NT2/D1 (cell line): ENCODE measurements around the gene P3H3.
"Not testable (repeated sequence)": the region's sequence is repeated elsewhere in the genome, so short reads cannot be mapped to it uniquely, and the experiment has no call there.

Experiments used
- DNase-seq: peaks from one replicate; pipeline ENCODE4 v3.0.0-alpha.2; 2011; ENCODE audit warnings: low read depth, low spot score
- H3K27me3 ChIP-seq: 2 replicates; pipeline ENCODE4 v1.6.0; 2011; ENCODE audit warnings: mild to moderate bottlenecking; ENCODE audit not compliant: insufficient read length, insufficient read depth
- H3K36me3 ChIP-seq: 2 replicates; pipeline ENCODE4 v1.6.1; 2011; ENCODE audit warnings: mild to moderate bottlenecking, low read length, mixed read lengths; ENCODE audit not compliant: insufficient read depth, insufficient read length
- H3K4me1 ChIP-seq: 2 replicates; pipeline ENCODE4 v1.5.1; 2011; ENCODE audit not compliant: insufficient read depth, insufficient read length
- H3K4me3 ChIP-seq: 2 replicates; pipeline ENCODE4 v1.5.1; 2011; ENCODE audit warnings: low read depth; ENCODE audit not compliant: insufficient read length
- H3K9ac ChIP-seq: 2 replicates; pipeline ENCODE4 v1.6.0; 2011; ENCODE audit warnings: low read depth; ENCODE audit not compliant: insufficient read length
- H3K9me3 ChIP-seq: 2 replicates; pipeline ENCODE4 v1.5.1; 2011; ENCODE audit warnings: mild to moderate bottlenecking, low read length; ENCODE audit not compliant: insufficient read depth
- SUZ12 ChIP-seq: IDR thresholded peaks from 2 replicates; pipeline ENCODE4 v1.6.1; 2011; ENCODE audit not compliant: insufficient read length, insufficient read depth; ENCODE audit errors: extremely low read depth
- YY1 ChIP-seq: IDR thresholded peaks from 2 replicates; pipeline ENCODE4 v1.6.1; 2011; ENCODE audit not compliant: insufficient read length, insufficient read depth
- ZNF274 ChIP-seq: IDR thresholded peaks from 2 replicates; pipeline ENCODE4 v1.6.1; 2011; ENCODE audit warnings: mild to moderate bottlenecking, low read depth, low read length

Gene P3H3

DNA sequence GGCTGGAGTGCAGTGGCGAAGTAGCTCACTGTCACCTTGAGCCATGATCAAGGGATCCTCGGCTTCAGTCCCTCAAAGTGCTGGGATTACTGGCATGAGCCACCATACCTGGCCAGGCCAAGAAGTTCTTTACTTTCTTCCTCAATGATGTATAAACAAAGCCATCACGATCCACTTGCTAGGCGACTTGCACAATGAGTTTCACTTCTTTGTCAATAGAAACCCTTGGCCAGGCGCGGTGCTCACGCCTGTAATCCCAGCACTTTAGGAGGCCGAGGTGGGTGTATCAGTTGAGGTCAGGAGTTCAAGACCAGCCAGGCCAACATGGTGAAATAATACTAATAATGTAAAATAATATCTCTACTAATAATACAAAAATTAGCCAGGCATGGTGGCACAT is 59.3 kb downstream of the P3H3 start:
- Histone ChIP-seq H3K36me3 (peaks cover 17% of the 10 kb centered on the region), H3K9me3 (no peaks in the 10 kb centered on the region), H3K4me1 (peaks cover 25% of the 10 kb centered on the region), H3K4me3 (no peak overlapping the region), H3K9ac (peak overlapping the region; percentile 46), H3K27me3 (no peaks in the 10 kb centered on the region)
- TF ChIP-seq YY1 (no peak), SUZ12 (no peak), ZNF274 (no peak)
- no peak for DNase-seq

DNA sequence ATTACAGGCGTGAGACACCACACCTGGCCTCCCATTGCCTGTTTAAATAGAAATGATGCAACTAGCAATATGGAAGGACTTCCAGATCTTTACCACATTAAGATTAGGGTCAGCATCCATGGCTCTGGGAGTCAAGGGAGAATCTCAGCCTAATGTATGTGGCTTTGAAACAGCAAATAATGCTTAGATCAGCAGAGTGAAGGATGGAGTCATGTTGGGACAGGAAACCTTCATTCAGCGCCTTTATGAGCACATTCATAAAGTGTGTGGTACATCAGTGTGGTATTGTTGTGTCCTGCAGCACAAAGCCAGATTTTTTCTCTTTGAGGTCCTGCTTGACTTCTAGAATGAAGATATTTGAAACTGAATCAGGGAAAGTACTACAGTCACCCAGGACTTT is 60.2 kb downstream of the P3H3 start:
- peaks cover 25% of the 10 kb centered on the region for H3K4me1 ChIP-seq

DNA sequence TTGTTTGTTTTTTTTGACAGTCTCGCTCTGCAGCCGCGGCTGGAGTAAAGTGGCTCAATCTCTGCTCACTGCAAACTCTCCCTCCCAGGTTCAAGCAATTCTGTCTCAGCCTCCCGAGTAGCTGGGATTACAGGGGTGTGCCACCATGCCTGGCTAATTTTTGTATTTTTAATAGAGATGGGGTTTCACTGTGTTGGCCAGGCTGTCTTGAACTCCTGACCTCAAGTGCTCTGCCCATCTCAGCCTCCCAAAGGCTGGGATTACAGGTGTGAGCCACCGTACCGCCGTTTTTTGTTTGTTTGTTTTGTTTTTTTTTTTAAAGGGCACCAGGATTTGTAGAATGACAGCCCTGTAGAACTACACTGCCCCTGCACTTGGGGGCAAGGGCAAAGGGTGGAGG is 60.6 kb downstream of the P3H3 start:
- DNase-seq, H3K4me3 ChIP-seq, H3K9me3 ChIP-seq, H3K9ac ChIP-seq, H3K27me3 ChIP-seq: not testable (repeated sequence)
- peaks cover 12% of the 10 kb centered on the region for H3K36me3 ChIP-seq
- H3K4me1 ChIP-seq, result peaks cover 23% of the 10 kb centered on the region

More for the DNA sequence above, 60.2 kb downstream of the P3H3 start:
- no peak overlapping the region for H3K4me3 ChIP-seq
- H3K9me3 ChIP-seq, result no peaks in the 10 kb centered on the region
- H3K9ac ChIP-seq, result no peak overlapping the region
- no peaks in the 10 kb centered on the region for H3K27me3 ChIP-seq
- TF ChIP-seq YY1, result no peak
- no peak for TF ChIP-seq SUZ12
- no peak for TF ChIP-seq ZNF274
- H3K36me3 ChIP-seq, result peaks cover 15% of the 10 kb centered on the region
- no peak for DNase-seq
